NCI-H2196 treated with DMSO at 0.1 percent for 48 hours (cell line): Measurements from ENCODE around the gene PALS1.

ENCODE experiments used
- DNase-seq: peaks from one replicate; lab custom pipeline; 2025; ENCODE audit not compliant: unreplicated experiment; lab: John Stamatoyannopoulos, UW

Gene PALS1

GRCh38 chr14:67241411-67242167, at the start of gene PALS1:
PALS1 (plus strand) TSS chr14:67241435; CDS start chr14:67279171, 37,736 bp downstream.
- no peak for DNase-seq

GRCh38 chr14:67191768-67192290, 49.4 kb upstream of the PALS1 start:
- DNase-seq: no peak

GRCh38 chr14:67192366-67192765, 48.9 kb upstream of the PALS1 start:
- no peak for DNase-seq

- no peak for DNase-seq
Observed at GRCh38 chr14:67195279-67195678, 46.0 kb upstream of the PALS1 start.

GRCh38 chr14:67199016-67199415, 42.2 kb upstream of the PALS1 start:
- no peak for DNase-seq

GRCh38 chr14:67207810-67208209, 33.4 kb upstream of the PALS1 start:
- DNase-seq: no peak

- no peak for DNase-seq
Observed at GRCh38 chr14:67218126-67218525, 23.1 kb upstream of the PALS1 start.

- DNase-seq: no peak
Observed at GRCh38 chr14:67221248-67221981, 19.8 kb upstream of the PALS1 start.

GRCh38 chr14:67221982-67222328, 19.3 kb upstream of the PALS1 start:
- no peak for DNase-seq

- DNase-seq: no peak
Observed at GRCh38 chr14:67225523-67225922, 15.7 kb upstream of the PALS1 start.

- DNase-seq: no peak
Observed at GRCh38 chr14:67228325-67228984, 12.8 kb upstream of the PALS1 start.

GRCh38 chr14:67232066-67232465, 9.2 kb upstream of the PALS1 start:
- DNase-seq: no peak

GRCh38 chr14:67232621-67233020, 8.6 kb upstream of the PALS1 start:
- no peak for DNase-seq

- no peak for DNase-seq
Observed at GRCh38 chr14:67237591-67237990, 3.6 kb upstream of the PALS1 start.

- DNase-seq: no peak
Observed at GRCh38 chr14:67239582-67239981, 1.7 kb upstream of the PALS1 start.

GRCh38 chr14:67240168-67240932, 885 bp upstream of the PALS1 start:
- no peak for DNase-seq

GRCh38 chr14:67240978-67241410, 241 bp upstream of the PALS1 start:
- peak; percentile 91 for DNase-seq

GRCh38 chr14:67242168-67242420, 859 bp downstream of the PALS1 start:
- no peak for DNase-seq

GRCh38 chr14:67245104-67245503, 3.9 kb downstream of the PALS1 start:
- no peak for DNase-seq

GRCh38 chr14:67251573-67252226, 10.5 kb downstream of the PALS1 start:
- no peak for DNase-seq
